GM20000 (cell line): Measurements from ENCODE around the gene SIGLEC11.

Source experiments
- DNase-seq: peaks from one replicate; pipeline ENCODE4 v3.0.0; 2012; ENCODE audit warnings: low spot score
- TF ChIP-seq, protein P1 (sequence below): IDR thresholded peaks from 2 replicates; pipeline ENCODE4 v1.5.1; 2012; ENCODE audit warnings: mild to moderate bottlenecking, control low read depth; ENCODE audit errors: extremely low read depth, missing control alignments

SIGLEC11 gene

DNA sequence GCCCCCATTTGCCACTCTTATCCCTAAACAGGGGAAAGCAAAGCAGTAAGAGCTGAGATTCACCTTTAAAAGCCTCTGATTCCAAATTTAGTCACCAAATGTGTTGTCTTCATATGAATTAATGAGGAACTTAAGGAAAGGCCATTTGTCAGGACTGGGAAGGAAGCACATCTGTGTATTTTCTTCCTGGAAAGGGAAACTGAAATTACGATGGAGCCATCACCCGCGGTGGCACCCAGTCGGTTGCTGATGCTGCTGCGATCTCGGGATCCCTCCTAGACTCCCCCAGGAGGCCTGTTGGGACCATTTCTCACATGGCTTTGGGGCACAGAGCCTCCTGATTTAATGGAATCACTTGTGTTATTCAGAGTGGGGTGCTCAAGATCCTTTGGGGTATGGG is 56.8 kb downstream of the SIGLEC11 start:
- no peak for DNase-seq
- TF ChIP-seq, protein P1, sequence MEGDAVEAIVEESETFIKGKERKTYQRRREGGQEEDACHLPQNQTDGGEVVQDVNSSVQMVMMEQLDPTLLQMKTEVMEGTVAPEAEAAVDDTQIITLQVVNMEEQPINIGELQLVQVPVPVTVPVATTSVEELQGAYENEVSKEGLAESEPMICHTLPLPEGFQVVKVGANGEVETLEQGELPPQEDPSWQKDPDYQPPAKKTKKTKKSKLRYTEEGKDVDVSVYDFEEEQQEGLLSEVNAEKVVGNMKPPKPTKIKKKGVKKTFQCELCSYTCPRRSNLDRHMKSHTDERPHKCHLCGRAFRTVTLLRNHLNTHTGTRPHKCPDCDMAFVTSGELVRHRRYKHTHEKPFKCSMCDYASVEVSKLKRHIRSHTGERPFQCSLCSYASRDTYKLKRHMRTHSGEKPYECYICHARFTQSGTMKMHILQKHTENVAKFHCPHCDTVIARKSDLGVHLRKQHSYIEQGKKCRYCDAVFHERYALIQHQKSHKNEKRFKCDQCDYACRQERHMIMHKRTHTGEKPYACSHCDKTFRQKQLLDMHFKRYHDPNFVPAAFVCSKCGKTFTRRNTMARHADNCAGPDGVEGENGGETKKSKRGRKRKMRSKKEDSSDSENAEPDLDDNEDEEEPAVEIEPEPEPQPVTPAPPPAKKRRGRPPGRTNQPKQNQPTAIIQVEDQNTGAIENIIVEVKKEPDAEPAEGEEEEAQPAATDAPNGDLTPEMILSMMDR: no peak
